ENCODE measurements around the gene GPR33. TPM values are rescaled to one million over a fixed set of nuclear protein-coding genes. Genes with fewer than 3 reads are reported as not detected.
"Not testable (repeated sequence)": the region's sequence is repeated elsewhere in the genome, so short reads cannot be mapped to it uniquely, and the experiment has no call there.

Gene GPR33
- polyA plus RNA-seq, 4 donors, result 0.06 TPM; not detected in 3

GRCh38 chr14:31449971-31450610 is 37.7 kb downstream of the GPR33 start:
- no peaks in the 10 kb centered on the region for H3K9me3 ChIP-seq (ENCODE audit: control insufficient read depth in 2 of 2, insufficient read depth in 1 of 2, low read depth in 1 of 2, low read length in 1 of 2)
- no peaks in the 10 kb centered on the region for H3K27me3 ChIP-seq (ENCODE audit: control insufficient read depth in 3 of 3, insufficient read depth in 3 of 3, low read length in 3 of 3)
- FAIRE-seq (no peak), DNase-seq (peak; percentile 30 to 42)
- WGBS, 3 donors, result 36 to 47% (median 36%) methylated on average over 2 of the region's 2 CpGs
- no peak overlapping the region for H3K4me3 ChIP-seq (ENCODE audit: low read depth in 1 of 3, low read length in 3 of 3)
- H3K27ac ChIP-seq (ENCODE audit: low read depth in 1 of 3, low read length in 2 of 3), result no peak overlapping the region
- H3K4me1 ChIP-seq (ENCODE audit: control insufficient read depth in 3 of 3, insufficient read depth in 2 of 3, low read depth in 1 of 3, low read length in 2 of 3), result no peaks in the 10 kb centered on the region
- H3K36me3 ChIP-seq (ENCODE audit: control insufficient read depth in 3 of 3, insufficient read depth in 2 of 3, low read depth in 1 of 3, low read length in 3 of 3), result peaks cover 0 to 6% (median 0%) of the 10 kb centered on the region in 3 donors

- FAIRE-seq, result no peak
- peaks cover 0 to 6% (median 0%) of the 10 kb centered on the region in 3 donors for H3K36me3 ChIP-seq (ENCODE audit: control insufficient read depth in 3 of 3, insufficient read depth in 2 of 3, low read depth in 1 of 3, low read length in 3 of 3)
- no peak for DNase-seq
- H3K4me1 ChIP-seq (ENCODE audit: control insufficient read depth in 3 of 3, insufficient read depth in 2 of 3, low read depth in 1 of 3, low read length in 2 of 3), result no peaks in the 10 kb centered on the region
- no peak overlapping the region for H3K4me3 ChIP-seq (ENCODE audit: low read depth in 1 of 3, low read length in 3 of 3)
- H3K9me3 ChIP-seq (ENCODE audit: control insufficient read depth in 2 of 2, insufficient read depth in 1 of 2, low read depth in 1 of 2, low read length in 1 of 2), result no peaks in the 10 kb centered on the region
- H3K27ac ChIP-seq (ENCODE audit: low read depth in 1 of 3, low read length in 2 of 3), result no peak overlapping the region
- no peaks in the 10 kb centered on the region for H3K27me3 ChIP-seq (ENCODE audit: control insufficient read depth in 3 of 3, insufficient read depth in 3 of 3, low read length in 3 of 3)
- WGBS, 3 donors, result 74 to 80% (median 74%) methylated on average over 8 of the region's 8 CpGs
Observed at GRCh38 chr14:31449136-31449535, 38.7 kb downstream of the GPR33 start.

- no peaks in the 10 kb centered on the region for H3K9me3 ChIP-seq (ENCODE audit: control insufficient read depth in 2 of 2, insufficient read depth in 1 of 2, low read depth in 1 of 2, low read length in 1 of 2)
- DNase-seq, result no peak
- 85 to 97% (median 86%) methylated on average over 1 of the region's 1 CpG for WGBS, 3 donors
- no peak overlapping the region for H3K4me3 ChIP-seq (ENCODE audit: low read depth in 1 of 3, low read length in 3 of 3)
- H3K27me3 ChIP-seq (ENCODE audit: control insufficient read depth in 3 of 3, insufficient read depth in 3 of 3, low read length in 3 of 3), result no peaks in the 10 kb centered on the region
- no peak for FAIRE-seq
- H3K27ac ChIP-seq (ENCODE audit: low read depth in 1 of 3, low read length in 2 of 3), result no peak overlapping the region
- H3K4me1 ChIP-seq (ENCODE audit: control insufficient read depth in 3 of 3, insufficient read depth in 2 of 3, low read depth in 1 of 3, low read length in 2 of 3), result no peaks in the 10 kb centered on the region
- peaks cover 0 to 2% (median 0%) of the 10 kb centered on the region in 3 donors for H3K36me3 ChIP-seq (ENCODE audit: control insufficient read depth in 3 of 3, insufficient read depth in 2 of 3, low read depth in 1 of 3, low read length in 3 of 3)
Observed at GRCh38 chr14:31445703-31446102, 42.1 kb downstream of the GPR33 start.

GRCh38 chr14:31442284-31442683 is 45.6 kb downstream of the GPR33 start:
- FAIRE-seq (no peak), DNase-seq (no peak)
- Histone ChIP-seq H3K36me3 (ENCODE audit: control insufficient read depth in 3 of 3, insufficient read depth in 2 of 3, low read depth in 1 of 3, low read length in 3 of 3) (peaks cover 0 to 2% (median 0%) of the 10 kb centered on the region in 3 donors), H3K27ac (ENCODE audit: low read depth in 1 of 3, low read length in 2 of 3) (no peak overlapping the region), H3K9me3 (ENCODE audit: control insufficient read depth in 2 of 2, insufficient read depth in 1 of 2, low read depth in 1 of 2, low read length in 1 of 2) (no peaks in the 10 kb centered on the region), H3K27me3 (ENCODE audit: control insufficient read depth in 3 of 3, insufficient read depth in 3 of 3, low read length in 3 of 3) (no peaks in the 10 kb centered on the region), H3K4me1 (ENCODE audit: control insufficient read depth in 3 of 3, insufficient read depth in 2 of 3, low read depth in 1 of 3, low read length in 2 of 3) (no peaks in the 10 kb centered on the region), H3K4me3 (ENCODE audit: low read depth in 1 of 3, low read length in 3 of 3) (no peak overlapping the region)
- WGBS, 3 donors, result 92 to 96% (median 94%) methylated on average over 6 of the region's 6 CpGs

- FAIRE-seq (no peak), DNase-seq (peak in 1 of 2 donors; percentile 15)
- no peak overlapping the region for H3K27ac ChIP-seq (ENCODE audit: low read depth in 1 of 3, low read length in 2 of 3)
Observed at GRCh38 chr14:31441273-31442111, 46.3 kb downstream of the GPR33 start.

GRCh38 chr14:31440280-31440679 is 47.6 kb downstream of the GPR33 start:
- no peaks in the 10 kb centered on the region for H3K36me3 ChIP-seq (ENCODE audit: control insufficient read depth in 3 of 3, insufficient read depth in 2 of 3, low read depth in 1 of 3, low read length in 3 of 3)
- no peak overlapping the region for H3K4me3 ChIP-seq (ENCODE audit: low read depth in 1 of 3, low read length in 3 of 3)
- no peaks in the 10 kb centered on the region for H3K4me1 ChIP-seq (ENCODE audit: control insufficient read depth in 3 of 3, insufficient read depth in 2 of 3, low read depth in 1 of 3, low read length in 2 of 3)
- H3K27ac ChIP-seq (ENCODE audit: low read depth in 1 of 3, low read length in 2 of 3), result no peak overlapping the region
- no peaks in the 10 kb centered on the region for H3K9me3 ChIP-seq (ENCODE audit: control insufficient read depth in 2 of 2, insufficient read depth in 1 of 2, low read depth in 1 of 2, low read length in 1 of 2)
- H3K27me3 ChIP-seq (ENCODE audit: control insufficient read depth in 3 of 3, insufficient read depth in 3 of 3, low read length in 3 of 3), result no peaks in the 10 kb centered on the region
- DNase-seq, result no peak
- no peak for FAIRE-seq

More at GRCh38 chr14:31441273-31442111, 46.3 kb downstream of the GPR33 start:
- WGBS, 3 donors, result 81 to 85% (median 82%) methylated on average over 7 of the region's 7 CpGs
- H3K36me3 ChIP-seq (ENCODE audit: control insufficient read depth in 3 of 3, insufficient read depth in 2 of 3, low read depth in 1 of 3, low read length in 3 of 3), result no peaks in the 10 kb centered on the region
- no peaks in the 10 kb centered on the region for H3K4me1 ChIP-seq (ENCODE audit: control insufficient read depth in 3 of 3, insufficient read depth in 2 of 3, low read depth in 1 of 3, low read length in 2 of 3)
- no peaks in the 10 kb centered on the region for H3K9me3 ChIP-seq (ENCODE audit: control insufficient read depth in 2 of 2, insufficient read depth in 1 of 2, low read depth in 1 of 2, low read length in 1 of 2)
- H3K27me3 ChIP-seq (ENCODE audit: control insufficient read depth in 3 of 3, insufficient read depth in 3 of 3, low read length in 3 of 3), result no peaks in the 10 kb centered on the region
- no peak overlapping the region for H3K4me3 ChIP-seq (ENCODE audit: low read depth in 1 of 3, low read length in 3 of 3)

GRCh38 chr14:31439561-31439960 is 48.3 kb downstream of the GPR33 start:
- WGBS, 3 donors, result 86 to 95% (median 93%) methylated on average over 2 of the region's 2 CpGs
- no peak for DNase-seq
- Histone ChIP-seq H3K27ac (ENCODE audit: low read depth in 1 of 3, low read length in 2 of 3) (no peak overlapping the region), H3K27me3 (ENCODE audit: control insufficient read depth in 3 of 3, insufficient read depth in 3 of 3, low read length in 3 of 3) (no peaks in the 10 kb centered on the region), H3K4me1 (ENCODE audit: control insufficient read depth in 3 of 3, insufficient read depth in 2 of 3, low read depth in 1 of 3, low read length in 2 of 3) (no peaks in the 10 kb centered on the region), H3K9me3 (ENCODE audit: control insufficient read depth in 2 of 2, insufficient read depth in 1 of 2, low read depth in 1 of 2, low read length in 1 of 2) (no peaks in the 10 kb centered on the region), H3K4me3 (ENCODE audit: low read depth in 1 of 3, low read length in 3 of 3) (no peak overlapping the region), H3K36me3 (ENCODE audit: control insufficient read depth in 3 of 3, insufficient read depth in 2 of 3, low read depth in 1 of 3, low read length in 3 of 3) (no peaks in the 10 kb centered on the region)
- no peak for FAIRE-seq

- not testable (repeated sequence) for FAIRE-seq; H3K4me3 ChIP-seq (ENCODE audit: low read depth in 1 of 3, low read length in 3 of 3); DNase-seq; H3K27ac ChIP-seq (ENCODE audit: low read depth in 1 of 3, low read length in 2 of 3); H3K9me3 ChIP-seq (ENCODE audit: control insufficient read depth in 2 of 2, insufficient read depth in 1 of 2, low read depth in 1 of 2, low read length in 1 of 2); H3K4me1 ChIP-seq (ENCODE audit: control insufficient read depth in 3 of 3, insufficient read depth in 2 of 3, low read depth in 1 of 3, low read length in 2 of 3); H3K36me3 ChIP-seq (ENCODE audit: control insufficient read depth in 3 of 3, insufficient read depth in 2 of 3, low read depth in 1 of 3, low read length in 3 of 3); H3K27me3 ChIP-seq (ENCODE audit: control insufficient read depth in 3 of 3, insufficient read depth in 3 of 3, low read length in 3 of 3)
- 90 to 98% (median 97%) methylated on average over 10 to 43 of the region's 45 CpGs for WGBS, 3 donors
Observed at GRCh38 chr14:31437045-31437691, 50.7 kb downstream of the GPR33 start.
